ENCODE measurements around the gene EDN2.

EDN2 gene

DNA sequence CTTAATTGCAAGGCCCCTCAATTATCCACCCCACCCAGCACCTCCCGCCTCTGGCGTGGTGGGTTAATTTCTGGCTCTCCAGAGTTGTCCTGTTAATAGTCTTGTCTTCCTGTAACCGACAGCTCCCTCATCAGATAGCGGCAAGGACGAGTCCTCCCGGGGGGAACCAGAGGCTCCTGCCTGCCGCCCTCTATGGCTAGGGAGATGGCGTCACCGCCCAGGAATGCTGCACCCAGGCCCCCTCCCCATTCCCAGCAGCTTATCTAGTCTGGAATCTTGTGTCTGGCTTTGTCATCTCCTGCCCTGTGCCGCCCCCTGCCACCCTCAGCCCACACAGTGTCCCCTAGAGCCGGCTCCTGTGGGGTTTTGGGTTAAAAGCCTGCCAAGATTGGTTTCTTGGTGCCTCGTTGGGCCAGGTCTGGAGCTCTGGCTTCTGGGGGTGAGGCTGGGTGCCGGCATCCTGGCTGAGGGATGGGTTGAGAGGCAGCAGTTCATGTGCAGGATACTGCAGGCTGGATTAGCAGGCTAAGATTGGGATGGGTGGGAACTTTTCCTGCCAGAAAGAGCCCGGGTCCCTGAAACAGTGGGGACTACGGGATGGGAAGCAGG is 48.8 kb downstream of the EDN2 start:
- DNase-seq: no peak

GRCh38 chr1:41434748-41435449 is 49.6 kb downstream of the EDN2 start:
- no peak for DNase-seq

DNA sequence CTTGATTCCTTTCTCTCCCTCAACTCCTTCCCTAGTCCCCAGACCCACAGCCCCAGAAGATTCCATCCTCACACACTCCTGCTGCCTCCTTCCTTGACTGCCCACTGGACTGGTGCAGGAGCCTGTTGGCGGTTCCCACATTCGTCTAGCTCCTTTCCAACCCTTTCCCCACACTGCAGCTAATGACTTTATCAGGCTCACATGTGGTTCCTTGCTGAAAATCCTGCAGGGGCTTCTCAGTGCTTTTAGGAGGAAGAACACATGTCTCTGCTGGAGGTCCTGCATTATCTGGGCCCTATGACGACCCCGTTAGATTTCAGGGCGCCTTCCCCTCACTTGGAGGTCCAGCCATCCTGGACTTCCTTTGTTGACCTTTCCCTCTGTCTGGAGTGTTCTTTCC is 50.2 kb downstream of the EDN2 start:
- no peak for DNase-seq

- no peak for DNase-seq
Observed at GRCh38 chr1:41433501-41433900, 51.0 kb downstream of the EDN2 start.

DNA sequence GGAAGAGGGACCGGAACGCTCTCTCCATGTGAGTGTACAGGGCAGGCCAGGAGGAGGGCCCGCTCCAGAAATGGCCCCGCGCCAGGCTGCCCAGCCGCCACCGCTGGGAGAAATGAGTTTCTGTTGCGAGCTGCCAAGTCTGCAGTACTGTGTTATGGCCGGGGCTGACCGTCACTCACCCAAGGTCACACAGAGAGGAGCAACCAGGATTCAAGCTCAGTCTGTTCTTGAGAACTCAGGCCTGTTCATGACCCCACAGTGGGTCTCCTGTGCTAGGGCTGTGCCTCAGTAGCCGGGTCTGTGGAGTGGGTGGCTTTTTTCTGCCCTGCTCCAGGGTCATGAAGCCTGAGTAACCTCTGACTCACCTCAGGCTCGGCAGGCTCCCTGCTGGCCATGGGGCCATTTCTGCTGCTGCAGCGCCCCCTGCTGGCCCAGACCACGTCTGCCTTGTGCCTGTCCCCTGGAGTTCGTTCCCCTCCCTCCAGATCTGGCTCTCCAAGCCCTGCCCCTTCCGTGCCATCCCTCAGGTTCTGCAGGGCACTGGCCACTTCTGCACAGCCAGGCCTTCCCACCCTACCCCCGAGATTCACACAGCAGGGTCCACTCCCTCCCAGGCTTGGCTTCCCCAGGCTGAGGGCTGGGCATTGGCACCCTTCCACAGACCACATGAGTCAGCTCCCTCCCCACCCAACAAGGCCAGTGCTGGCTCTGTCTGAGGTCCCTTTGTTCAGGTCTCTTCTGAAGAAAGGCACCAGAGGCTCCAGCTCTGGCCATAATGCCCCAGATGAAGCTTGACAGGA is 51.8 kb downstream of the EDN2 start:
- DNase-seq: no peak

- DNase-seq: no peak
Observed at GRCh38 chr1:41431490-41432350, 52.8 kb downstream of the EDN2 start.

- DNase-seq: no peak
Observed at GRCh38 chr1:41430582-41430981, 53.9 kb downstream of the EDN2 start.

- DNase-seq: no peak
Observed at GRCh38 chr1:41430069-41430468, 54.4 kb downstream of the EDN2 start.

- DNase-seq: no peak
Observed at GRCh38 chr1:41429641-41430035, 54.8 kb downstream of the EDN2 start.
